Measurements from ENCODE around the gene OR13C9.
"Not testable (repeated sequence)": the region's sequence is repeated elsewhere in the genome, so short reads cannot be mapped to it uniquely, and the experiment has no call there.

Gene OR13C9

DNA sequence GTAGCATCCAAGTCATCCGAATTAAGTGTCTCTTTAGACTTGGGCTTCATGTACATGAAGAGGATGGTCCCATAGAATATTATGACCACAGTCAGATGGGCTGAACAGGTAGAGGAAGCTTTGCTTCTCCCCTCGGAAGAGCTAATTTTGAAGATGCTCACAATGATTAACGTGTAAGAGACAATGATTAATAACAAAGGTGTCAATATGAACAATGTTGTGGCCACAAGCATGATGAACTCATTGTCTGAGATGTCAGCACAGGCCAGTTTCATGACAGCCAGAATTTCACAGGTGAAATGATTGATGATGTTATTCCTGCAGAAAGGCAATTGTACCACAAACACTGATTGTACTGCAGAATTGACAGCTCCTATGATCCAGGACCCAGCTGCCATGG, 13.2 kb downstream of the OR13C9 start:
- Histone ChIP-seq H3K27ac (no peak overlapping the region), H3K4me1 (ENCODE audit: low read depth, poor library complexity, severe bottlenecking) (no peaks in the 10 kb centered on the region), H3K36me3 (ENCODE audit: insufficient read depth) (no peaks in the 10 kb centered on the region), H3K4me3 (IDR thresholded peaks at IDR 0.05; ENCODE audit: insufficient read depth, low read depth, low read length) (no peak overlapping the region), H4K20me1 (ENCODE audit: insufficient read depth) (no peaks in the 10 kb centered on the region), H2AFZ (ENCODE audit: low read depth) (no peak overlapping the region), H3K9ac (no peak overlapping the region), H3K27me3 (ENCODE audit: insufficient read depth, low read depth) (no peaks in the 10 kb centered on the region), H3K4me2 (no peak overlapping the region), H3K79me2 (ENCODE audit: insufficient read depth, low read depth) (no peaks in the 10 kb centered on the region)
- TF ChIP-seq, protein P1, sequence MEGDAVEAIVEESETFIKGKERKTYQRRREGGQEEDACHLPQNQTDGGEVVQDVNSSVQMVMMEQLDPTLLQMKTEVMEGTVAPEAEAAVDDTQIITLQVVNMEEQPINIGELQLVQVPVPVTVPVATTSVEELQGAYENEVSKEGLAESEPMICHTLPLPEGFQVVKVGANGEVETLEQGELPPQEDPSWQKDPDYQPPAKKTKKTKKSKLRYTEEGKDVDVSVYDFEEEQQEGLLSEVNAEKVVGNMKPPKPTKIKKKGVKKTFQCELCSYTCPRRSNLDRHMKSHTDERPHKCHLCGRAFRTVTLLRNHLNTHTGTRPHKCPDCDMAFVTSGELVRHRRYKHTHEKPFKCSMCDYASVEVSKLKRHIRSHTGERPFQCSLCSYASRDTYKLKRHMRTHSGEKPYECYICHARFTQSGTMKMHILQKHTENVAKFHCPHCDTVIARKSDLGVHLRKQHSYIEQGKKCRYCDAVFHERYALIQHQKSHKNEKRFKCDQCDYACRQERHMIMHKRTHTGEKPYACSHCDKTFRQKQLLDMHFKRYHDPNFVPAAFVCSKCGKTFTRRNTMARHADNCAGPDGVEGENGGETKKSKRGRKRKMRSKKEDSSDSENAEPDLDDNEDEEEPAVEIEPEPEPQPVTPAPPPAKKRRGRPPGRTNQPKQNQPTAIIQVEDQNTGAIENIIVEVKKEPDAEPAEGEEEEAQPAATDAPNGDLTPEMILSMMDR (conservative IDR thresholded peaks at IDR 0.05; ENCODE audit: low read depth, low read length), result no peak

DNA sequence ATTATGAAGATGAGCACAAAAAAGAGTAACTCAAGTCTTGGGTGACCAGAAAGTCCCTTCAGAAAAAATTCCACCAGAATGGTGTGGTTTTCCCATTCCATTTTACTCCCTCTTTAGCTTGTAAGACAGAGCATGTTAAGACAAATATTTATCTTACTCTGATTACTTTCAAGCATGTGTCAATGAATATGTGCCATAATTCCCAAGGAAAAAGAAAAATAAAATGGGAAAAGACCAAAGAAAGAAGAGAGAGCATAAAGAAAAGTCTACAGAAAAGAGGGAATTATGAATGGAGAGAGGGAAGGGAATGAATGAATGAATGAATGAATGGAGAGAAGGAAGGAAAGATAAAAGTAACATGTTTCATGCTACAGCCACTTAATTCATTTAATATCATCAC, 18.7 kb downstream of the OR13C9 start, which contains the start of gene OR13C5:
Gene OR13C5 (minus strand): TSS at position 101 of the 400 bp plus-strand sequence. CDS start 0 bp downstream, at position 101.
- not testable (repeated sequence) for H3K79me2 ChIP-seq (ENCODE audit: insufficient read depth, low read depth); H2AFZ ChIP-seq (ENCODE audit: low read depth); H3K4me3 ChIP-seq (IDR thresholded peaks at IDR 0.05; ENCODE audit: insufficient read depth, low read depth, low read length); H3K4me2 ChIP-seq; H3K9ac ChIP-seq; H3K27me3 ChIP-seq (ENCODE audit: insufficient read depth, low read depth); H3K4me1 ChIP-seq (ENCODE audit: low read depth, poor library complexity, severe bottlenecking); H3K27ac ChIP-seq; H4K20me1 ChIP-seq (ENCODE audit: insufficient read depth); H3K36me3 ChIP-seq (ENCODE audit: insufficient read depth)

DNA sequence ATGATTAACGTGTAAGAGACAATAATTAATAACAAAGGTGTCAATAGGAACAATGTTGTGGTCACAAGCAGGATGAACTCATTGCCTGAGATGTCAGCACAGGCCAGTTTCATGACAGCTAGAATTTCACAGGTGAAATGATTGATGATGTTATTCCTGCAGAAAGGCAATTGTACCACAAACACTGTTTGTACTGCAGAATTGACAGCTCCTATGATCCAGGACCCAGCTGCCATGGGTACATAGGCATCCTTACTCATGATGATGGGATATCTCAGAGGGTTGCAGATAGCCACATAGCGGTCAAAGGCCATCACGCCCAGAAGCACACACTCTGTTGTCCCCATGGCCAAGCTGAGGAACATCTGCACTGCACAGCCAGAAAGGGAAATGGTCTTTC, 19.3 kb downstream of the OR13C9 start:
- not testable (repeated sequence) for H3K4me1 ChIP-seq (ENCODE audit: low read depth, poor library complexity, severe bottlenecking); H3K79me2 ChIP-seq (ENCODE audit: insufficient read depth, low read depth); H3K27me3 ChIP-seq (ENCODE audit: insufficient read depth, low read depth); H3K36me3 ChIP-seq (ENCODE audit: insufficient read depth); H4K20me1 ChIP-seq (ENCODE audit: insufficient read depth); H3K4me3 ChIP-seq (IDR thresholded peaks at IDR 0.05; ENCODE audit: insufficient read depth, low read depth, low read length); H2AFZ ChIP-seq (ENCODE audit: low read depth); H3K9ac ChIP-seq; H3K27ac ChIP-seq; H3K4me2 ChIP-seq

DNA sequence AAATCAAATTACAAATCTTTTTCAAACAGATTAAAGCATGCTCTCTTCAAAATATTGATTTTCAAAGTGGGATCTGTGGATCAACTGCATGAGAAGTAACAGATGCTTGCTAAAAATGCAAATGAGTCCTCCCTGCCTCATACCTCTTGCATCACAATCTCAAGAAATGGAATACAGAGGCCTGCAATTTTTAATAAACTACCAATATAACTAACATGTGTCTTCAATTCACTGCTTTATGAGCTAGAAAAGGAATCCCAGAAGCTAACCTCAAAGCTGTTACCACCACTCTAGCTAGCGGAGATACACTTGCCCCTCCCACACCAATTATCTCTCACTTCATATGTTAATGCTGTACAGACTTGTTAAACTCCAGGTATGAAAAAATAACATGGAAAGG, 28.4 kb downstream of the OR13C9 start:
- Histone ChIP-seq H3K9ac (no peak overlapping the region), H3K4me1 (ENCODE audit: low read depth, poor library complexity, severe bottlenecking) (no peaks in the 10 kb centered on the region), H3K27me3 (ENCODE audit: insufficient read depth, low read depth) (no peaks in the 10 kb centered on the region), H2AFZ (ENCODE audit: low read depth) (no peak overlapping the region), H3K79me2 (ENCODE audit: insufficient read depth, low read depth) (no peaks in the 10 kb centered on the region), H3K4me3 (IDR thresholded peaks at IDR 0.05; ENCODE audit: insufficient read depth, low read depth, low read length) (no peak overlapping the region), H3K4me2 (no peak overlapping the region), H3K36me3 (ENCODE audit: insufficient read depth) (no peaks in the 10 kb centered on the region), H3K27ac (no peak overlapping the region), H4K20me1 (ENCODE audit: insufficient read depth) (no peaks in the 10 kb centered on the region)
- TF ChIP-seq, protein P1 (conservative IDR thresholded peaks at IDR 0.05; ENCODE audit: low read depth, low read length), result no peak

DNA sequence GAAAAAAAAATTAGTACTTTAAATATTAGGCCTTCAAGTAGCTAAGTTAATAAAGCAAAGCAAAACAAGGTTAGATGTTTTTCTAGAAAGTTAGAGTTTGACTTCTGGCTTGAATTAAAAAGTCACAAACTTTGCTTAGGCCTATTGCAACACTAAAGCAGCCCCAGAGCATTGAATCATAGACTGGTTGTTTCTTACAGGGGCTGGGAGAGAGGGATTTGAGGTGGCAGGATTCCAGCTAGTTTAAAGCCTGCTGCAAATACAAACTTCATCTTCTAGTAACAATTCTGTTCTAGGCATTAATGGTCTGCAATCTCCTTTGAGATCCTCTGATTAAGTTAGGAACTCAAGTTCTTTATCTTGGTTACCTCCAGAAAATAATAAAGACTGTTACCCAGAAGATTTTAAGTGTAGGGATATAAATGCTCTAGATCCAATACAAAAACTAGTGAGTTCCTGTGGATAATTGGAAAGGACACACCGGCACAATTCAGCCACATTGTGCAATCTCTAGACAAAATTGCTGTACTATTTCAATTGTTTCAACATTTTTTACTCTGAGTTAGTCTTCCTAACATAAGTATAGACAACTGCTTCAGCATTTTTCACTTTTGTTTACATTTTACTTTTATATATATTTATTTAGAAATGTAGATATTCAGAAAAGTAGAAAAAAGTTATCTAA, 31.4 kb downstream of the OR13C9 start:
- TF ChIP-seq, protein P1 (conservative IDR thresholded peaks at IDR 0.05; ENCODE audit: low read depth, low read length), result no peak
- no peaks in the 10 kb centered on the region for H3K4me1 ChIP-seq (ENCODE audit: low read depth, poor library complexity, severe bottlenecking)
- no peak overlapping the region for H3K4me2 ChIP-seq
- H3K27me3 ChIP-seq (ENCODE audit: insufficient read depth, low read depth), result no peaks in the 10 kb centered on the region
- no peak overlapping the region for H2AFZ ChIP-seq (ENCODE audit: low read depth)
- no peaks in the 10 kb centered on the region for H3K79me2 ChIP-seq (ENCODE audit: insufficient read depth, low read depth)
- no peaks in the 10 kb centered on the region for H3K36me3 ChIP-seq (ENCODE audit: insufficient read depth)
- no peaks in the 10 kb centered on the region for H4K20me1 ChIP-seq (ENCODE audit: insufficient read depth)
- no peak overlapping the region for H3K4me3 ChIP-seq (IDR thresholded peaks at IDR 0.05; ENCODE audit: insufficient read depth, low read depth, low read length)
- H3K27ac ChIP-seq, result no peak overlapping the region
- H3K9ac ChIP-seq, result no peak overlapping the region
